ENCODE measurements around the gene STEAP1B.
"Not testable (repeated sequence)": the region's sequence is repeated elsewhere in the genome, so short reads cannot be mapped to it uniquely, and the experiment has no call there.

STEAP1B gene

GRCh38 chr7:22443370-22444180 lies 56.4 kb downstream of the STEAP1B start:
- H3K4me3 ChIP-seq (replicated peaks; ENCODE audit: low read depth, low read length): no peak overlapping the region
- no peak for DNase-seq (ENCODE audit: extremely low read depth, low read depth)
- no peak for TF ChIP-seq CTCF (IDR thresholded peaks at IDR 0.05; ENCODE audit: low read depth, low read length, missing control alignments)

- DNase-seq (ENCODE audit: extremely low read depth, low read depth): no peak
- no peak for TF ChIP-seq CTCF (IDR thresholded peaks at IDR 0.05; ENCODE audit: low read depth, low read length, missing control alignments)
- H3K4me3 ChIP-seq (replicated peaks; ENCODE audit: low read depth, low read length): no peak overlapping the region
Measured at GRCh38 chr7:22442882-22443369, 57.1 kb downstream of the STEAP1B start.

GRCh38 chr7:22442187-22442881 lies 57.7 kb downstream of the STEAP1B start:
- no peak overlapping the region for H3K4me3 ChIP-seq (replicated peaks; ENCODE audit: low read depth, low read length)
- TF ChIP-seq CTCF (IDR thresholded peaks at IDR 0.05; ENCODE audit: low read depth, low read length, missing control alignments): no peak
- DNase-seq (ENCODE audit: extremely low read depth, low read depth): no peak

- TF ChIP-seq CTCF (IDR thresholded peaks at IDR 0.05; ENCODE audit: low read depth, low read length, missing control alignments): no peak
- H3K4me3 ChIP-seq (replicated peaks; ENCODE audit: low read depth, low read length): no peak overlapping the region
- DNase-seq (ENCODE audit: extremely low read depth, low read depth): no peak
Measured at GRCh38 chr7:22441157-22441556, 58.8 kb downstream of the STEAP1B start.

- DNase-seq (ENCODE audit: extremely low read depth, low read depth): no peak
- no peak for TF ChIP-seq CTCF (IDR thresholded peaks at IDR 0.05; ENCODE audit: low read depth, low read length, missing control alignments)
- no peak overlapping the region for H3K4me3 ChIP-seq (replicated peaks; ENCODE audit: low read depth, low read length)
Measured at GRCh38 chr7:22438994-22439393, 61.0 kb downstream of the STEAP1B start.

- not testable (repeated sequence) for DNase-seq (ENCODE audit: extremely low read depth, low read depth); H3K4me3 ChIP-seq (replicated peaks; ENCODE audit: low read depth, low read length)
Measured at GRCh38 chr7:22436552-22436951, 63.4 kb downstream of the STEAP1B start.

GRCh38 chr7:22435720-22436119 lies 64.3 kb downstream of the STEAP1B start:
- DNase-seq (ENCODE audit: extremely low read depth, low read depth): no peak

More at GRCh38 chr7:22435720-22436119, 64.3 kb downstream of the STEAP1B start:
- no peak overlapping the region for H3K4me3 ChIP-seq (replicated peaks; ENCODE audit: low read depth, low read length)
- TF ChIP-seq CTCF (IDR thresholded peaks at IDR 0.05; ENCODE audit: low read depth, low read length, missing control alignments): no peak
